Suprapubic skin (tissue), 4 donors: ENCODE results near the gene TMEM163. TPM values are rescaled to one million over a fixed set of nuclear protein-coding genes. Genes with fewer than 3 reads are reported as not detected.

Source experiments
- DNase-seq, 2 donors: peaks; one replicate each; pipeline ENCODE4 v3.0.0-alpha.2; 2019; ENCODE audit warnings: low spot score in 2 of 2
- H3K27ac ChIP-seq: fragments of 200-600 bp; sonication (generic); one replicate; pipeline ENCODE4 v1.5.1; 2019
- H3K27me3 ChIP-seq: fragments of 200-600 bp; sonication (generic); one replicate; pipeline ENCODE4 v1.5.1; 2019
- H3K36me3 ChIP-seq: fragments of 200-600 bp; sonication (generic); one replicate; pipeline ENCODE4 v1.5.1; 2019
- H3K4me1 ChIP-seq: fragments of 200-600 bp; sonication (generic); one replicate; pipeline ENCODE4 v1.5.1; 2019
- H3K4me3 ChIP-seq: fragments of 200-600 bp; sonication (generic); one replicate; pipeline ENCODE4 v1.5.1; 2019; ENCODE audit warnings: mild to moderate bottlenecking
- H3K9me3 ChIP-seq: fragments of 200-600 bp; sonication (generic); one replicate; pipeline ENCODE4 v1.5.1; 2019
- EP300 ChIP-seq: sonication (generic); formaldehyde crosslinking; IDR thresholded peaks from one replicate; pipeline ENCODE4 v1.6.1; 2017; ENCODE audit warnings: antibody characterized with exemption
- POLR2A ChIP-seq, 2 donors: fragments of 450-650 bp; IDR thresholded peaks; one replicate each; pipeline ENCODE4 v1.6.1; 2017; ENCODE audit warnings: antibody characterized with exemption in 2 of 2, mild to moderate bottlenecking in 2 of 2, moderate library complexity in 2 of 2
- POLR2AphosphoS5 ChIP-seq, 3 donors: sonication (generic); formaldehyde crosslinking; IDR thresholded peaks; one replicate each; pipeline ENCODE4 v1.6.1; 2017; ENCODE audit warnings: antibody characterized with exemption in 3 of 3
- WGBS: methylation state at CpG from one replicate; pipeline ENCODE4 v1.1.5; 2018; 5-methylcytosine and 5-hydroxymethylcytosine counted together
- total RNA-seq, 4 donors: library from RNA; depleted of rRNA; stranded (reverse); fragments of >200 nt; gene quantifications; one replicate each; pipeline ENCODE4 v1.1.0, GENCODE V29; 2016
- TF ChIP-seq, protein P1 (sequence below), 2 donors: fragments of 200-600 bp in 1 of 2; fragments of 450-650 bp in 1 of 2; sonication (generic) in 1 of 2; IDR thresholded peaks; one replicate each; pipeline ENCODE4 v1.5.1; 2016 to 2019; ENCODE audit warnings: antibody characterized with exemption in 2 of 2, mild to moderate bottlenecking in 1 of 2, moderate library complexity in 1 of 2

TMEM163 gene
- total RNA-seq, 4 donors from 2014 or later: 0.23 to 0.72 TPM; not detected in 2

DNA sequence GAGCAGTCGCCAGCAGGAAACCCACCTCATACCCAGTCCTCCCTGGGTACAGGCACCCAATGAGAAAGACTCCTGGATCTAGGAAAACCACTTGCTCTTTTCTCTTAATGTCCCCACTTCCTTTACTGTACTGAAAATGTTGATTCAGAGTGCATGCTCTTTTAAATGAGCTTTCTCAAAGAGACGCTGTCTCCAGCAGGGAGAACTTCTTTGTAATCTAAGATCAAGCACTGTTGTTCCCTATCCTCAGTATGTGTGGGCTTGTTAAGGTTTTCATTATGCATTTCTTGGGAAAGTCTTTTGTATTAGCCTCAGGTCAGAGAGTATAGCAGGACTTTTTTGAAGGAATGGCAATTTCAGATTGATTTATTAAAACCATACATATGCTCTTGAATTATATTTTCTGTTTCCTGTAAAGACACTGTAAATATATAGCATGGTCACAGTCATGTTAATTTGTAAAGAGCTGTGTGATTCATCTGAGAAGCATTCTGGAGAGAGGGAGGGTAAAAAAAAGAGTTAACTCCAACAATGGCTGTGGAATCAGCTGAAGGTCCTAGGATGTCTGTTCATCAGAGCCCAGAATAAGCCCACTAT lies 286.9 kb downstream of the TMEM163 start:
- no peaks in the 10 kb centered on the region for H3K9me3 ChIP-seq
- WGBS: 93% methylated on average over 2 of the region's 2 CpGs
- DNase-seq: no peak
- no peak overlapping the region for H3K27ac ChIP-seq
- H3K4me3 ChIP-seq: no peak overlapping the region
- no peaks in the 10 kb centered on the region for H3K4me1 ChIP-seq
- TF ChIP-seq POLR2AphosphoS5 (IDR thresholded peaks at IDR 0.05): no peak
- no peak for TF ChIP-seq POLR2A (IDR thresholded peaks at IDR 0.05)
- no peak for TF ChIP-seq EP300
- TF ChIP-seq, protein P1, sequence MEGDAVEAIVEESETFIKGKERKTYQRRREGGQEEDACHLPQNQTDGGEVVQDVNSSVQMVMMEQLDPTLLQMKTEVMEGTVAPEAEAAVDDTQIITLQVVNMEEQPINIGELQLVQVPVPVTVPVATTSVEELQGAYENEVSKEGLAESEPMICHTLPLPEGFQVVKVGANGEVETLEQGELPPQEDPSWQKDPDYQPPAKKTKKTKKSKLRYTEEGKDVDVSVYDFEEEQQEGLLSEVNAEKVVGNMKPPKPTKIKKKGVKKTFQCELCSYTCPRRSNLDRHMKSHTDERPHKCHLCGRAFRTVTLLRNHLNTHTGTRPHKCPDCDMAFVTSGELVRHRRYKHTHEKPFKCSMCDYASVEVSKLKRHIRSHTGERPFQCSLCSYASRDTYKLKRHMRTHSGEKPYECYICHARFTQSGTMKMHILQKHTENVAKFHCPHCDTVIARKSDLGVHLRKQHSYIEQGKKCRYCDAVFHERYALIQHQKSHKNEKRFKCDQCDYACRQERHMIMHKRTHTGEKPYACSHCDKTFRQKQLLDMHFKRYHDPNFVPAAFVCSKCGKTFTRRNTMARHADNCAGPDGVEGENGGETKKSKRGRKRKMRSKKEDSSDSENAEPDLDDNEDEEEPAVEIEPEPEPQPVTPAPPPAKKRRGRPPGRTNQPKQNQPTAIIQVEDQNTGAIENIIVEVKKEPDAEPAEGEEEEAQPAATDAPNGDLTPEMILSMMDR (IDR thresholded peaks at IDR 0.05): no peak
- H3K36me3 ChIP-seq: peaks cover 68% of the 10 kb centered on the region
- H3K27me3 ChIP-seq: no peaks in the 10 kb centered on the region

DNA sequence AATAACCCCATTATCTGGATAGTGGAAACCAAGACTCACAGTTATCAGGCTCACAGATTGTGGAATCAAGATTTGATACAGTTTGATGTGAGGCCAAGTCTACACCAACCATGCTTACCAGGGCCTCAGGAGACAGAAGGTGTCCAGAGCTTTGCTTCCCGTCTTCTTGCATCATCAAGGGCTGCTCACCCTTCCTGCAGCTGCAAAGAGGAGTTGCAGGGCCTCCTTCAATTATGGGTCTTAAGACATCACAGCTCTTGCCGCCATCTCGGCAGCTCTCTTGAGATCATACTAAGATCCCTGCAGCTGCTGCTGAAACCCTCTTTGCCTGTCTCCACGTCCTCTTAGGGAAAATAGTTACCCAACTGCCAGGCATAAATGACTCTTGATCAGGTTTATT lies 288.9 kb downstream of the TMEM163 start:
- H3K4me1 ChIP-seq: no peaks in the 10 kb centered on the region
- TF ChIP-seq POLR2A (IDR thresholded peaks at IDR 0.05) (no peak), EP300 (no peak), POLR2AphosphoS5 (IDR thresholded peaks at IDR 0.05) (no peak)
- TF ChIP-seq, protein P1 (IDR thresholded peaks at IDR 0.05): no peak
- no peak for DNase-seq
- no peaks in the 10 kb centered on the region for H3K9me3 ChIP-seq
- H3K36me3 ChIP-seq: peaks cover 59% of the 10 kb centered on the region
- H3K27me3 ChIP-seq: no peaks in the 10 kb centered on the region
- WGBS: 82% methylated on average over 4 of the region's 4 CpGs
- no peak overlapping the region for H3K4me3 ChIP-seq
- no peak overlapping the region for H3K27ac ChIP-seq

DNA sequence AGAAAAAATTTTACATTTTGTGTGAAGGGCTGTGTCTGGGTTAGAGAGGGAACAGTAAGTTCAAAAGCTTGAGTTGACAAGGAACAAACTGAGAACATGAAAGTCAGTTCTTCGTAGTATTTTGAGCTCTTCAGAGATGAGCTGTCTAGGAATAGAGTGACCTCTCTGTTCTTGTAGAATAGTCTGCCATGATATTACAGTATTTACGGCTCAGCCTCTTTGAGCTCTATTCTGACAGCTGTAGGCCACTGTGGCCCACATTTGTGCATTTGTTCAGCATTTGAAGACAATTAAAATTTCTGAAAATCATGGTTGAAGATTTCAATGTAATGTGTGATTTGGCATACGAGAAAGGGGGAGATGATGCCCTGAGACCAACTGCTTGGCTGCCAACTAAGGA lies 292.1 kb downstream of the TMEM163 start:
- no peak for TF ChIP-seq POLR2A (IDR thresholded peaks at IDR 0.05)
- no peak for TF ChIP-seq EP300
- TF ChIP-seq POLR2AphosphoS5 (IDR thresholded peaks at IDR 0.05): no peak
- TF ChIP-seq, protein P1 (IDR thresholded peaks at IDR 0.05): no peak
- H3K4me3 ChIP-seq: no peak overlapping the region
- no peaks in the 10 kb centered on the region for H3K27me3 ChIP-seq
- no peak overlapping the region for H3K27ac ChIP-seq
- no peaks in the 10 kb centered on the region for H3K4me1 ChIP-seq
- no peaks in the 10 kb centered on the region for H3K9me3 ChIP-seq
- H3K36me3 ChIP-seq: peaks cover 54% of the 10 kb centered on the region
- 95% methylated on average over 3 of the region's 3 CpGs for WGBS
- DNase-seq: no peak

DNA sequence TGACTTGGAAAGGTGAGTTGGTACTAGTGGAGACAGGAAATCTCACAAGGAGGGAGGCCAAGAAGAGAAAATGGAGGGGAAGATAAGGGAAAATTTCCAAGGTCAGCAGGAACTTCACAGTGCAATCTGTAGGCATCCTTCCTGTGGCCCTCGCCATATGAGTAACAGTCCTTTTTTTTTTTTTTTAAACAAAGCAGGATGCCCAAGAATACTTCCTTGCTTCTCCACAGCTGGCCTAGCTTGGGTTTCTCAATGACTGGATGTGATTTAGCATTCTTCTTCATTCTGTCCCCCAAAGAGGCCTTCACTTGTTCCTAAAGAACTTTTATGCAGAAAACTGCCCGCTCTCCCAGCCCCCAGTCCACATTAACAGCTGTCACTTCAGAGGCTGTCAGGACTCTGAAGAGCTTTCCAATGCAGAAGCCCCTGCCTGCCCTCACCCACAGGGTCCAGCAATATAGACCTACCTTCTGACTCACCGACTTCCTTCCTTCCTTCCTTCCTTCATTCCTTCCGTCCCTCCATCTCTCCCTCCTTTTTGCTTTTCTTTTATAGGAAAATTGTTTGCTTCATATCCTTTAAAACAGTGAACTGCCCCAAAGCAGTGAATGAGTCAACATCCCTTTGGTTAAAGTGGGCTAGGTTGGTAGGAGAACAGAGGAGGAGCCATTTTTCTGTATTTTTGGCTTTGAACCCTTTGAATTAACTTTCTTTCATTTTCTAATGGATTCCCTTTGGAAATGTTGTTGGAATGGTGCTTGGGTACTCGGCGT lies 292.9 kb downstream of the TMEM163 start:
- H3K4me1 ChIP-seq: no peaks in the 10 kb centered on the region
- no peaks in the 10 kb centered on the region for H3K9me3 ChIP-seq
- TF ChIP-seq POLR2AphosphoS5 (IDR thresholded peaks at IDR 0.05) (no peak), POLR2A (IDR thresholded peaks at IDR 0.05) (no peak), EP300 (no peak)
- TF ChIP-seq, protein P1 (IDR thresholded peaks at IDR 0.05): no peak
- H3K4me3 ChIP-seq: no peak overlapping the region
- no peak for DNase-seq
- peaks cover 46% of the 10 kb centered on the region for H3K36me3 ChIP-seq
- H3K27me3 ChIP-seq: no peaks in the 10 kb centered on the region
- WGBS: 86% methylated on average over 6 of the region's 6 CpGs
- H3K27ac ChIP-seq: no peak overlapping the region

DNA sequence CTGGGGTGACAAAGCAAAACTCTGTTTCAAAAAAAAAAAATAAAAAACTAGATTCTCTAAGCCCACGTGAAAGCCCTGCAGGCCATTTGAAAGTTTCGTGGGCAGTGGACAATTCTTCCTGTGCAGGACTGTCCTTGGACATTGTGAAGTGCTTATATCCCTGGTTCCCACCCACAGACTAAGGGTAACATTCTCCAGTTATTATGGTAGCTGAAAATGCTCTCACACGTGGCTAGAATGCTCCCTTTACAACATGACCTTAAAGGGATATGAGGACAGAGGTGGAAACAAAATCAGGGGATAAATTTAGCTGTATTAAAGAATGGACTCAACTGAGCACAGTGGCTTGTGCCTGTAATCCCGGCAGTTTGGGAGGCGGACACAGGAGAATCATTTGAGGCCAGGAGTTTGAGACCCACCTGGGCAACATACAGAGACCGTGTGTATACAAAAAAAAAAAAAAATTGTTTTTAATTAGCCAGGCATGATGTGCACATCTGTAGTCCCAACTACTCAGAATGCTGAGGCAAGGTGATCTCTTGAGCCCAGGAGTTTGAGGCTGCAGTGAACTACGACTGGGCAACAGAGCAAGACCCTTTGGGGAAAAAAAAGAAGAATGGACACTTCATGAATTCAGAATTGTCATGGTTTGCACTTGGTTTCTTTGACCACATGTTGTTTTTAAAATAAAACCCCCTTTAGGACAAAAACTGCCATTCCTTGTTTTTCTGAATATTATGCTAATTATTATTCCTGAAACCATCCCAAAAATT lies 297.1 kb downstream of the TMEM163 start:
- WGBS: 89% methylated on average over 7 of the region's 7 CpGs
- Histone ChIP-seq H3K9me3 (no peaks in the 10 kb centered on the region), H3K36me3 (peaks cover 11% of the 10 kb centered on the region), H3K27me3 (no peaks in the 10 kb centered on the region), H3K4me3 (no peak overlapping the region), H3K4me1 (no peaks in the 10 kb centered on the region), H3K27ac (no peak overlapping the region)
- TF ChIP-seq POLR2AphosphoS5 (IDR thresholded peaks at IDR 0.05): no peak
- no peak for TF ChIP-seq POLR2A (IDR thresholded peaks at IDR 0.05)
- TF ChIP-seq, protein P1 (IDR thresholded peaks at IDR 0.05): no peak
- no peak for TF ChIP-seq EP300
- no peak for DNase-seq
